Keratinocyte (primary cell): ENCODE measurements around the gene GRAMD1A.

Experiments used
- CTCF ChIP-seq, 3 experiments: IDR thresholded peaks in 1 of 3; conservative IDR thresholded peaks in 1 of 3; optimal IDR thresholded peaks in 1 of 3; 2 replicates in 2 of 3; 3 replicates in 1 of 3; pipeline versions ENCODE3 to v1.5.1; 2011; ENCODE audit warnings: low read length in 3 of 3, mild to moderate bottlenecking in 3 of 3, moderate library complexity in 2 of 3, control low read depth in 1 of 3, inconsistent platforms in 1 of 3; ENCODE audit not compliant: insufficient read depth in 2 of 3; ENCODE audit errors: extremely low read depth in 1 of 3
- EZH2 ChIP-seq: IDR thresholded peaks from one replicate; pipeline ENCODE4 v1.6.1; 2012; ENCODE audit warnings: inconsistent platforms, mild to moderate bottlenecking, low read length, moderate library complexity

- TF ChIP-seq CTCF (optimal IDR thresholded peaks at IDR 0.05 in 1 of 3, IDR thresholded peaks at IDR 0.05 in 1 of 3, conservative IDR thresholded peaks at IDR 0.05 in 1 of 3; ENCODE audit: extremely low read depth in 1 of 3, insufficient read depth in 2 of 3, low read length in 3 of 3) (no peak), EZH2 (no peak)
These were observed 27.9 kb upstream of the GRAMD1A start for GRCh38 chr19:34972163-34972705.
